GM23248 (cell line): ENCODE measurements around the gene PLXND1. TPM values are rescaled to one million over a fixed set of nuclear protein-coding genes. Genes with fewer than 3 reads are reported as not detected.

Source experiments
- DNase-seq: peaks from one replicate; pipeline ENCODE4 v3.0.0-alpha.2; 2015
- H2AFZ ChIP-seq: fragments of 200-600 bp; sonication (generic); 2 replicates; pipeline ENCODE4 v1.6.1; 2016; ENCODE audit warnings: antibody characterized with exemption
- H3F3A ChIP-seq: fragments of 200-600 bp; sonication (generic); 2 replicates; pipeline ENCODE4 v1.6.1; 2016; ENCODE audit warnings: mild to moderate bottlenecking, antibody characterized with exemption, mixed run types; ENCODE audit not compliant: insufficient read depth
- H3K27ac ChIP-seq: fragments of 200-600 bp; sonication (generic); 2 replicates; pipeline ENCODE4 v1.5.1; 2016; ENCODE audit warnings: mild to moderate bottlenecking
- H3K27me3 ChIP-seq: fragments of 200-600 bp; sonication (generic); replicated peaks from 2 replicates; pipeline ENCODE4 v1.6.1; 2016; ENCODE audit warnings: mild to moderate bottlenecking; ENCODE audit not compliant: insufficient read depth
- H3K36me3 ChIP-seq: fragments of 200-600 bp; sonication (generic); 2 replicates; pipeline ENCODE4 v1.6.1; 2016; ENCODE audit warnings: low read depth, mild to moderate bottlenecking
- H3K4me1 ChIP-seq: fragments of 200-600 bp; sonication (generic); 2 replicates; pipeline ENCODE4 v1.6.1; 2016; ENCODE audit warnings: mild to moderate bottlenecking; ENCODE audit not compliant: insufficient read depth
- H3K4me2 ChIP-seq: fragments of 200-600 bp; sonication (generic); one replicate; pipeline ENCODE4 v1.6.1; 2016; ENCODE audit warnings: mild to moderate bottlenecking; ENCODE audit not compliant: unreplicated experiment
- H3K4me3 ChIP-seq: fragments of 200-600 bp; sonication (generic); 2 replicates; pipeline ENCODE4 v1.5.1; 2016; ENCODE audit warnings: mild to moderate bottlenecking
- H3K79me2 ChIP-seq: fragments of 200-600 bp; sonication (generic); 2 replicates; pipeline ENCODE4 v1.6.1; 2016; ENCODE audit warnings: mild to moderate bottlenecking; ENCODE audit not compliant: insufficient read depth
- H3K9ac ChIP-seq: fragments of 200-600 bp; sonication (generic); 2 replicates; pipeline ENCODE4 v1.6.1; 2016; ENCODE audit warnings: mild to moderate bottlenecking
- H3K9me2 ChIP-seq: fragments of 200-600 bp; sonication (generic); 2 replicates; pipeline ENCODE4 v1.6.1; 2016; ENCODE audit warnings: mixed run types, mild to moderate bottlenecking, moderate library complexity; ENCODE audit not compliant: insufficient read depth
- H3K9me3 ChIP-seq: fragments of 200-600 bp; sonication (generic); one replicate; pipeline ENCODE4 v1.6.1; 2017; ENCODE audit warnings: low read depth
- H4K20me1 ChIP-seq: fragments of 200-600 bp; sonication (generic); 2 replicates; pipeline ENCODE4 v1.6.0; 2016; ENCODE audit not compliant: insufficient read depth
- EZH2 ChIP-seq: fragments of 200-600 bp; sonication (generic); IDR thresholded peaks from 2 replicates; pipeline ENCODE4 v1.6.1; 2018; ENCODE audit warnings: antibody characterized with exemption, mild to moderate bottlenecking; ENCODE audit not compliant: insufficient read depth, poor library complexity, severe bottlenecking
- EZH2phosphoT487 ChIP-seq: fragments of 200-600 bp; sonication (generic); IDR thresholded peaks from 2 replicates; pipeline ENCODE4 v1.6.1; 2018; ENCODE audit warnings: antibody characterized with exemption, moderate library complexity, mild to moderate bottlenecking, low read depth; ENCODE audit not compliant: insufficient read depth
- WGBS, 2 experiments: methylation state at CpG; one replicate each; pipeline ENCODE4 v1.1.6; 2015 to 2017; ENCODE audit warnings: low lambda C conversion rate in 2 of 2, low coverage in 1 of 2; ENCODE audit errors: missing lambda C conversion rate in 2 of 2; 5-methylcytosine and 5-hydroxymethylcytosine counted together
- in situ Hi-C: fragments of 300-500 bp; cut with MboI; formaldehyde crosslinking; loops from 2 replicates; pipeline ENCODE4 v1.15.0; 2020
- polyA plus RNA-seq: library from polyadenylated mRNA; unstranded; fragments of >200 nt; fragmentation: Nextera tagmentation; extraction: Ambion mirVana; gene quantifications from 2 replicates; pipeline ENCODE4 v1.2.1, GENCODE V29; 2016
- total RNA-seq: library from RNA; depleted of rRNA; stranded (reverse); fragments of >200 nt; shearing (Covaris generic); gene quantifications from 2 replicates; pipeline ENCODE4 v1.2.3, GENCODE V29; 2014

The PLXND1 gene
- total and polyA plus RNA-seq, 2 experiments from 2014 or later: 37.4 to 83.0 TPM

DNA sequence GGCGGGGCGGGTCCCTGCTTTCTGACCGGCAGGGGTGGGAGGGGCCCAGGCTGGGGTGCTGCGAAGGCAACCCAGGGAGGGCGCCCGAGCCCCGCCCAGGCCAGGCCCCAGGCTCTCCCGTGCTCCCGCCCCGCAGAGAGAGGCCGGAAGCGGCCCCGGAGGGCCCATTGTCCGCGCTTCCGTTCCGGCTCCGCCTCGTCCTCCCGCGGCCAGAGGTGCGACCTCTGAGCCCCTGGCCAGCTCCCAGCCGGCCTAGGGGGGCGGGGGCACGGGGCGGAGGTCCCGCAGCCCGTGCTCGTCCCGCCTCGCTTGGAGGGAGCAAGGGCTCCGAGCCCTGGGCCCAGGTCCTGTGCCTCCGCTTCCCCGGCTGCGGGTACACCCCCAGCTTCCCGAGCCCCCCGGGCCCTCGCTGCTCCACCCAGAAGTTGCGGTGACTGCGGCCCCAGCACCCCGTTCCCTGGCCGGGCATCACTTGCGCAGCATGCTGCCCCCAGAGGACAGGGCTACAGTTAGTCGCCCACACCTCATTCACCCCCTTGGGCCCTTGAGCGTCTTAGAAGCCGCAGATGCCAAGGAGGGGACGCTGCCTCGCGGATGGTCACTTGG is 20.4 kb upstream of the PLXND1 start:
- Histone ChIP-seq H3K4me1 (peaks cover 27% of the 10 kb centered on the region), H2AFZ (peak overlapping the region; percentile 79), H3K9me3 (no peaks in the 10 kb centered on the region), H3F3A (peaks cover 23% of the 10 kb centered on the region), H3K27me3 (no peaks in the 10 kb centered on the region), H3K4me2 (peak overlapping the region; percentile 77), H4K20me1 (no peaks in the 10 kb centered on the region), H3K4me3 (peak overlapping the region; percentile 62), H3K9ac (peak overlapping the region; percentile 84), H3K79me2 (no peaks in the 10 kb centered on the region), H3K9me2 (no peaks in the 10 kb centered on the region), H3K36me3 (no peaks in the 10 kb centered on the region), H3K27ac (peak overlapping the region; percentile 97)
- no peak for TF ChIP-seq EZH2phosphoT487
- TF ChIP-seq EZH2: no peak
- peak; percentile 94 for DNase-seq
- 1 to 3% methylated on average over 11 to 26 of the region's 49 CpGs for WGBS, 2 experiments
- in situ Hi-C loops: loop anchor here (25.0 kb wide), 1 partner anchor 460 kb away; the partner anchor contains the start of gene ALG1L2

DNA sequence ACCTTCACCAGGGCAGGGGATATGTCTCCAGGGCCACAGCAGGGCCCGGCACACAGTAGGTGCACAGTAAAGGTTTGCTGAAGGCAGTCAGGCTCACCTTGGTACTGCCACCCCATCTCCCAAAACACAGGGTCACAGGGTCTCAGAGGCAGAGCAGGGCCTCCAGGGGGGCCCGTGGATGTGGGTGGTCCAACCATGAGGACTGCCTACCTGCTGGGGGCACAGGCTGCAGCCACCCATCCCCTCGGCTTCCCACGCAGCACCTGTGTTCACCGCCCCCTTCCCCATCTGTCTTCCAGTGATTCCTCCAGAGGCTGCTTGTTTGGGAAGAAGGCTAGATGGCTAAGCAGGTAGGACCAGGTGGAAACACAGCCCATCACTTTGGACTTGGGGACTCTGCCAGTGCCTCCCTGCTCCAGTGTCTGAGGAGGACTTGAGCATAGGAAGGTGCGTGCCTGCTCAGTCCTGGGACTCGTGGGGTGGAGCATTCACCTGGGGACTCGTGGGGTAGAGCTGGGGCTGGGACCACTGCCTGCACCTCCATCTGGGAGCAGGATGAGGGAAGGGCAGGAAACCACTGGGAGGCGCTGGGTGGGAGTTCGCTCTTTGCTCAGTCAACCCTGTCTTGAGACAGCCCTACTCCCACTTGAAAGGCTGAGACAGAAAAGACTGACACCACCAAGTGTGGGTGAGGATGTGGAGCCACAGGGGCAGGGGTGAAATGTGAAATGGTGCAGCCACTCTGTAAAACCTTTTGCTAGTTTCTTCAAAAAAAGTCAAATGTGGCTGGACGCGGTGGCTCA is 18.8 kb upstream of the PLXND1 start:
- Histone ChIP-seq H2AFZ (peak overlapping the region; percentile 57), H3F3A (peaks cover 23% of the 10 kb centered on the region), H3K27me3 (no peaks in the 10 kb centered on the region), H3K27ac (peak overlapping the region; percentile 97), H3K9me3 (no peaks in the 10 kb centered on the region), H3K9ac (peak overlapping the region; percentile 60), H3K79me2 (no peaks in the 10 kb centered on the region), H3K9me2 (no peaks in the 10 kb centered on the region), H3K4me2 (peak overlapping the region; percentile 37), H4K20me1 (no peaks in the 10 kb centered on the region), H3K4me1 (peaks cover 27% of the 10 kb centered on the region), H3K36me3 (no peaks in the 10 kb centered on the region), H3K4me3 (no peak overlapping the region)
- DNase-seq: peak; percentile 21
- 84 to 86% methylated on average over 12 of the region's 12 CpGs for WGBS, 2 experiments
- TF ChIP-seq EZH2phosphoT487 (no peak), EZH2 (no peak)
- in situ Hi-C loops: loop anchor here (25.0 kb wide), 1 partner anchor 462 kb away; the partner anchor contains the start of gene ALG1L2

DNA sequence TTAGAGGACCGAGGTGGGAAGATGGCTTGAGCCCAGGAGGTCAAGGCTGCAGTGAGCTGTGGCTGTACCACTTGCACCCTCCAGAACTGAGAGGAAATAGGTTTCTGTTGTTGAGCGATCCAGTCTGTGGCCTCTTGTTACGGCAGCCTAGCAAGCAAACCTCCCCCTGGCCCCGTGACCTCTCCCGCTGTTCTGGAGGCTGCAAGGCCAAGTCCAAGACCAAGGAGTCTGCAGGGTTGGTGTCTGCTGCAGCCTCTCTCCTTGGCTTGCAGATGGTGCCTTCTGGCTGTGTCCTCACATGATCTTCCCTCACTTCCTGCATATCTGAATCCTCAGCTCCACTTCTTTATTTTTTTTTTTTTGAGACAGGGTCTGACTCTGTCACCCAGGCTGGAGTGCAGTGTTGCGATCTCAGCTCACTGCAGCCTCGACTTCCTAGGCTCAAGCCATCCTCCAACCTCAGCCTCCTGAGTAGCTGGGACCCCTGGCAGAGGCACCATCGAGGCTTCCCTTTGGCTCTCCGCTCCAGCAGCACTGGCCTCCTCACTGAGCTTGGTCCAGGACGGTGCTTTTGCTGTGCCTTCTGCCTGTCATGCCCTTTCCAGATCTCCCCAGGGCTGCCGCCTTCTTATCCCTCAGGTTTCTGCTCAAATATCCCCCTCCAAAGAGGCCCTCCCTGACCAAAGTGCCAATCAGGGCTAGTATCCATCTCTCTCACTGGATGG is 18.0 kb upstream of the PLXND1 start:
- Histone ChIP-seq H3K9ac (no peak overlapping the region), H3K4me2 (no peak overlapping the region), H2AFZ (no peak overlapping the region), H3K9me3 (no peaks in the 10 kb centered on the region), H3K9me2 (no peaks in the 10 kb centered on the region), H3K27me3 (no peaks in the 10 kb centered on the region), H3K4me3 (no peak overlapping the region), H3K79me2 (no peaks in the 10 kb centered on the region), H3F3A (peaks cover 22% of the 10 kb centered on the region), H3K4me1 (peaks cover 27% of the 10 kb centered on the region), H3K27ac (no peak overlapping the region), H4K20me1 (no peaks in the 10 kb centered on the region), H3K36me3 (no peaks in the 10 kb centered on the region)
- no peak for TF ChIP-seq EZH2phosphoT487
- TF ChIP-seq EZH2: no peak
- in situ Hi-C loops: loop anchor here (25.0 kb wide), 1 partner anchor 463 kb away; the partner anchor contains the start of gene ALG1L2
- peak; percentile 27 for DNase-seq
- 86 to 87% methylated on average over 11 of the region's 11 CpGs for WGBS, 2 experiments

GRCh38 chr3:129623447-129624118 is 17.1 kb upstream of the PLXND1 start:
- Histone ChIP-seq H3F3A (peaks cover 12% of the 10 kb centered on the region), H2AFZ (no peak overlapping the region), H3K4me1 (peaks cover 27% of the 10 kb centered on the region), H3K9ac (no peak overlapping the region), H3K36me3 (no peaks in the 10 kb centered on the region), H3K9me3 (no peaks in the 10 kb centered on the region), H3K4me2 (no peak overlapping the region), H4K20me1 (no peaks in the 10 kb centered on the region), H3K79me2 (no peaks in the 10 kb centered on the region), H3K27me3 (no peaks in the 10 kb centered on the region), H3K9me2 (no peaks in the 10 kb centered on the region), H3K4me3 (no peak overlapping the region), H3K27ac (no peak overlapping the region)
- DNase-seq: no peak
- in situ Hi-C loops: no loop called here
- 90 to 92% methylated on average over 16 to 17 of the region's 17 CpGs for WGBS, 2 experiments
- TF ChIP-seq EZH2 (no peak), EZH2phosphoT487 (no peak)
